ENCODE data around the gene MORN2.

DNA sequence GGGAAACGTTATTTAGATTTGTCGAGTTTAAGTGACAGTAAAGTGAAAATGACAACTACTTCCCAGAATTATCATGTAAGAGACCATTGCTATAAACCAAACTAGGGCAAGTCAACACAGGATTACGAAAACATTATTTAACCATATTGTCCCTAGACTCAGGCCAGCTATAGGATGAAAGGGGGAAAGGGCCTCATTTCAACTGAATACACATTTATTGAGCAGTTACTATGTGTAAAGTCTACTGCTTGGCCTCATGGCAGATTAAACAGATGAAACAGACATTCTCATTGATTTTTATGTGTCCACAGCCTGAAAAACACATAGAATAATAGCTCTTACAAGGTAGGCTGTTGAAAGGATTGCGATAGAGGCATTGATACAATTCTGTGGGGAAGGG lies 46.6 kb downstream of the MORN2 start:
- TF ChIP-seq, protein P1, sequence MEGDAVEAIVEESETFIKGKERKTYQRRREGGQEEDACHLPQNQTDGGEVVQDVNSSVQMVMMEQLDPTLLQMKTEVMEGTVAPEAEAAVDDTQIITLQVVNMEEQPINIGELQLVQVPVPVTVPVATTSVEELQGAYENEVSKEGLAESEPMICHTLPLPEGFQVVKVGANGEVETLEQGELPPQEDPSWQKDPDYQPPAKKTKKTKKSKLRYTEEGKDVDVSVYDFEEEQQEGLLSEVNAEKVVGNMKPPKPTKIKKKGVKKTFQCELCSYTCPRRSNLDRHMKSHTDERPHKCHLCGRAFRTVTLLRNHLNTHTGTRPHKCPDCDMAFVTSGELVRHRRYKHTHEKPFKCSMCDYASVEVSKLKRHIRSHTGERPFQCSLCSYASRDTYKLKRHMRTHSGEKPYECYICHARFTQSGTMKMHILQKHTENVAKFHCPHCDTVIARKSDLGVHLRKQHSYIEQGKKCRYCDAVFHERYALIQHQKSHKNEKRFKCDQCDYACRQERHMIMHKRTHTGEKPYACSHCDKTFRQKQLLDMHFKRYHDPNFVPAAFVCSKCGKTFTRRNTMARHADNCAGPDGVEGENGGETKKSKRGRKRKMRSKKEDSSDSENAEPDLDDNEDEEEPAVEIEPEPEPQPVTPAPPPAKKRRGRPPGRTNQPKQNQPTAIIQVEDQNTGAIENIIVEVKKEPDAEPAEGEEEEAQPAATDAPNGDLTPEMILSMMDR (IDR thresholded peaks at IDR 0.05), result no peak
- no peak for TF ChIP-seq EP300 (IDR thresholded peaks at IDR 0.05)
- no peak for TF ChIP-seq POLR2A (IDR thresholded peaks at IDR 0.05)
